SK-N-MC (cell line): ENCODE measurements around the gene SLC38A6.

Experiments used
- EZH2 ChIP-seq: fragments of 200-600 bp; sonication (generic); IDR thresholded peaks from one replicate; pipeline ENCODE4 v1.6.1; 2017; ENCODE audit warnings: antibody characterized with exemption
- POLR2AphosphoS5 ChIP-seq: IDR thresholded peaks from 2 replicates; pipeline ENCODE4 v1.6.1; 2012; ENCODE audit warnings: mild to moderate bottlenecking, low read depth, low read length, borderline replicate concordance

DNA sequence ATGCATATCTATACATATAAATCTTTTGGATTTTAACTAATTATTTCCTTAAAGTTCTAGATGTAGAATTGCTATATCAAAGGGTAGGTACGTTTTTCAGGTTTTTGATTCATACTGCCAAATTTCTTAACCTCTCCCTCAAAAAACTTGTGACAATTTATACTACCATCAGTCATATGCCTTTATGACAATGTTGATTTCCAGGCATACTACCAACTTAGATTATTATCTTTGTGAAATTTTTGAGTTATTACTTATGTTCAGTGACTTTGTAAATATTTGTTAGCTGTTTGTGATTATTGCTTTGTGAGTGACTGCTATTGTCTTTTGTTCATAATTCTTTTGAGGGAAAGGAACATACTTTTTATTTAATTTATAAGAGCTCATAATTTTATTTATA is 107.0 kb downstream of the SLC38A6 start:
- TF ChIP-seq POLR2AphosphoS5 (no peak), EZH2 (no peak)
